Fibroblast of lung (primary cell): ENCODE data around the gene BAG5. TPM values are rescaled to one million over a fixed set of nuclear protein-coding genes. Genes with fewer than 3 reads are reported as not detected.

Experiments
- DNase-seq, 2 donors: peaks; one replicate each; pipeline versions ENCODE4 v3.0.0 to v3.0.0-alpha.2; 2010; ENCODE audit warnings: low read depth in 2 of 2
- H2AFZ ChIP-seq: 2 replicates; pipeline ENCODE4 v1.5.1; 2012; ENCODE audit warnings: low read length, control low read depth, inconsistent platforms
- H3K27ac ChIP-seq: 2 replicates; pipeline ENCODE4 v1.5.1; 2011; ENCODE audit warnings: low read length, control low read depth; ENCODE audit not compliant: insufficient read depth
- H3K27me3 ChIP-seq: 2 replicates; pipeline ENCODE4 v1.5.1; 2011; ENCODE audit warnings: mild to moderate bottlenecking, low read length; ENCODE audit not compliant: control insufficient read depth, insufficient read depth
- H3K36me3 ChIP-seq: 2 replicates; pipeline ENCODE4 v1.5.1; 2011; ENCODE audit warnings: low read length; ENCODE audit not compliant: control insufficient read depth, insufficient read depth
- H3K4me1 ChIP-seq: 2 replicates; pipeline ENCODE4 v1.5.1; 2011; ENCODE audit warnings: low read length; ENCODE audit not compliant: control insufficient read depth, insufficient read depth; ENCODE audit errors: extremely low read depth
- H3K4me2 ChIP-seq: 2 replicates; pipeline ENCODE4 v1.5.1; 2011; ENCODE audit warnings: low read length, control low read depth; ENCODE audit not compliant: insufficient read depth; ENCODE audit errors: extremely low read depth
- H3K4me3 ChIP-seq, 4 experiments: fragments of 200-600 bp in 1 of 4; sonication (generic) in 1 of 4; replicated peaks in 1 of 4; 2 replicates each; pipeline ENCODE4 v1.5.1; 2011 to 2016; ENCODE audit warnings: low read length in 4 of 4, low read depth in 3 of 4, mild to moderate bottlenecking in 3 of 4, control low read depth in 2 of 4, inconsistent platforms in 1 of 4, mixed read lengths in 1 of 4; ENCODE audit not compliant: insufficient read depth in 1 of 4; ENCODE audit errors: control extremely low read depth in 1 of 4
- H3K79me2 ChIP-seq: 2 replicates; pipeline ENCODE4 v1.5.1; 2012; ENCODE audit warnings: mild to moderate bottlenecking, low read length, inconsistent platforms; ENCODE audit not compliant: control insufficient read depth, insufficient read depth
- H3K9ac ChIP-seq: 2 replicates; pipeline ENCODE4 v1.5.1; 2011; ENCODE audit warnings: mild to moderate bottlenecking, low read length, control low read depth; ENCODE audit not compliant: insufficient read depth
- H3K9me3 ChIP-seq: 2 replicates; pipeline ENCODE4 v1.5.1; 2012; ENCODE audit warnings: low read depth, low read length; ENCODE audit not compliant: control insufficient read depth, insufficient read depth
- H4K20me1 ChIP-seq: 2 replicates; pipeline ENCODE4 v1.5.1; 2011; ENCODE audit warnings: low read length; ENCODE audit not compliant: control insufficient read depth, insufficient read depth; ENCODE audit errors: extremely low read depth
- CTCF ChIP-seq, 2 donors: IDR thresholded peaks in 1 of 2; conservative IDR thresholded peaks in 1 of 2; 1 replicate in 1 of 2; 2 replicates in 1 of 2; pipeline ENCODE4 v1.5.1; 2011 to 2012; ENCODE audit warnings: low read length in 2 of 2, control low read depth in 1 of 2, inconsistent platforms in 1 of 2, low read depth in 1 of 2, mild to moderate bottlenecking in 1 of 2
- EZH2 ChIP-seq: IDR thresholded peaks from 2 replicates; pipeline ENCODE4 v1.5.1; 2012; ENCODE audit warnings: low read length, control low read depth, mild to moderate bottlenecking; ENCODE audit errors: missing control alignments
- polyA plus RNA-seq, 2 donors: library from polyadenylated mRNA; depleted of rRNA in 1 of 2; stranded (reverse) in 1 of 2; unstranded in 1 of 2; fragments of >200 nt; gene quantifications; 2 replicates each; pipeline ENCODE4 v1.2.1, GENCODE V29; 2011 to 2012; ENCODE audit warnings: missing spikeins in 1 of 2
- total RNA-seq: library from RNA; depleted of rRNA; stranded (reverse); fragments of >200 nt; gene quantifications from 2 replicates; pipeline ENCODE4 v1.2.1, GENCODE V29; 2014

BAG5 gene
- total and polyA plus RNA-seq, 2 donors (not counting 1 experiment from before 2014, with no cell fraction given), result 14.9 to 25.8 TPM

GRCh38 chr14:103544388-103545218 lies 17.9 kb downstream of the BAG5 start:
- Histone ChIP-seq H4K20me1 (no peaks in the 10 kb centered on the region), H3K36me3 (no peaks in the 10 kb centered on the region), H3K27me3 (no peaks in the 10 kb centered on the region), H3K9ac (no peak overlapping the region), H3K4me3 (no peak overlapping the region), H3K9me3 (no peaks in the 10 kb centered on the region), H3K27ac (no peak overlapping the region), H3K79me2 (no peaks in the 10 kb centered on the region), H2AFZ (no peak overlapping the region), H3K4me2 (no peak overlapping the region), H3K4me1 (peaks cover 42% of the 10 kb centered on the region)
- TF ChIP-seq CTCF (conservative IDR thresholded peaks at IDR 0.05 in 1 of 2, IDR thresholded peaks at IDR 0.05 in 1 of 2; ENCODE audit: low read depth in 1 of 2, low read length in 2 of 2) (no peak), EZH2 (no peak)
- no peak for DNase-seq

- Histone ChIP-seq H3K9ac (peak overlapping the region; percentile 16), H4K20me1 (no peaks in the 10 kb centered on the region), H2AFZ (no peak overlapping the region), H3K36me3 (no peaks in the 10 kb centered on the region), H3K9me3 (no peaks in the 10 kb centered on the region), H3K4me2 (no peak overlapping the region), H3K27me3 (no peaks in the 10 kb centered on the region), H3K27ac (peak overlapping the region; percentile 8), H3K4me3 (no peak overlapping the region), H3K4me1 (peaks cover 44% of the 10 kb centered on the region), H3K79me2 (no peaks in the 10 kb centered on the region)
- DNase-seq, result no peak
- no peak for TF ChIP-seq CTCF (conservative IDR thresholded peaks at IDR 0.05 in 1 of 2, IDR thresholded peaks at IDR 0.05 in 1 of 2; ENCODE audit: low read depth in 1 of 2, low read length in 2 of 2)
- no peak for TF ChIP-seq EZH2
Measured at GRCh38 chr14:103543721-103544387, 18.6 kb downstream of the BAG5 start.

GRCh38 chr14:103543140-103543539 lies 19.3 kb downstream of the BAG5 start:
- Histone ChIP-seq H3K4me1 (peaks cover 46% of the 10 kb centered on the region), H2AFZ (no peak overlapping the region)
- no peak for TF ChIP-seq CTCF (conservative IDR thresholded peaks at IDR 0.05 in 1 of 2, IDR thresholded peaks at IDR 0.05 in 1 of 2; ENCODE audit: low read depth in 1 of 2, low read length in 2 of 2)

More at GRCh38 chr14:103543140-103543539, 19.3 kb downstream of the BAG5 start:
- no peaks in the 10 kb centered on the region for H3K27me3 ChIP-seq
- no peaks in the 10 kb centered on the region for H3K79me2 ChIP-seq
- H3K4me3 ChIP-seq, result no peak overlapping the region
- DNase-seq, result no peak
- no peak overlapping the region for H3K9ac ChIP-seq
- no peaks in the 10 kb centered on the region for H3K36me3 ChIP-seq
- no peak overlapping the region for H3K4me2 ChIP-seq
- H3K9me3 ChIP-seq, result no peaks in the 10 kb centered on the region
- no peak overlapping the region for H3K27ac ChIP-seq
- no peaks in the 10 kb centered on the region for H4K20me1 ChIP-seq
